Coronary artery (tissue), 2 donors: ENCODE data around the gene KCNB1.

ENCODE experiments used
- DNase-seq: peaks from one replicate; pipeline ENCODE4 v3.0.0-alpha.2; 2017; ENCODE audit warnings: low spot score
- H3K27ac ChIP-seq, 2 donors: fragments of 200-600 bp; sonication (generic); one replicate each; pipeline ENCODE4 v1.5.1; 2016 to 2019
- H3K4me3 ChIP-seq: fragments of 200-600 bp; sonication (generic); 2 replicates; pipeline ENCODE4 v1.5.1; 2016; ENCODE audit warnings: mild to moderate bottlenecking, moderate library complexity
- TF ChIP-seq, protein P1 (sequence below): fragments of 200-600 bp; sonication (generic); IDR thresholded peaks from one replicate; pipeline ENCODE4 v1.5.1; 2019; ENCODE audit warnings: antibody characterized with exemption

The KCNB1 gene

DNA sequence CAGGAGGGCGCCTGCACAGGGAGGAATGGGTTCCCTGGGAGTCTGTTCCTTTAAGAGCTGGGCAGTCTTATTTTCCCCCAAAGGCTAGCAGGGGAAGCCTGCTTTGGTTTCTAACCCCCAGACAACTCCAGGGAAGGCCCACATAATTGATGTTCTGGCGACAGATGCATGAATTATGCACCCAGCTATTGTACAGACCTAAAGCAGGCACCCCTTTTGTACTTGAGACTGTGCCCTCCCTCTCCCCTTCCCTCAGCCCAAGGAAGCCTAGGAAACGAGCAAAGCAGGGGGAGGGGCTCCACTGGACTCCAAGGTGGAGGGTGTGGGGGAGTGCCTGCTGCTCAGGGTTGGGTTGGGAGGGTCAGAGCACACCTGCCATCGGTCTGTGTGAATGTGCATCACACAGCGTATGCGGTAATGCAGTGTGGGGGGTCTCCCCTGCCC, 102.1 kb downstream of the KCNB1 start:
- Histone ChIP-seq H3K27ac (no peak overlapping the region), H3K4me3 (no peak overlapping the region)
- no peak for DNase-seq
- TF ChIP-seq, protein P1, sequence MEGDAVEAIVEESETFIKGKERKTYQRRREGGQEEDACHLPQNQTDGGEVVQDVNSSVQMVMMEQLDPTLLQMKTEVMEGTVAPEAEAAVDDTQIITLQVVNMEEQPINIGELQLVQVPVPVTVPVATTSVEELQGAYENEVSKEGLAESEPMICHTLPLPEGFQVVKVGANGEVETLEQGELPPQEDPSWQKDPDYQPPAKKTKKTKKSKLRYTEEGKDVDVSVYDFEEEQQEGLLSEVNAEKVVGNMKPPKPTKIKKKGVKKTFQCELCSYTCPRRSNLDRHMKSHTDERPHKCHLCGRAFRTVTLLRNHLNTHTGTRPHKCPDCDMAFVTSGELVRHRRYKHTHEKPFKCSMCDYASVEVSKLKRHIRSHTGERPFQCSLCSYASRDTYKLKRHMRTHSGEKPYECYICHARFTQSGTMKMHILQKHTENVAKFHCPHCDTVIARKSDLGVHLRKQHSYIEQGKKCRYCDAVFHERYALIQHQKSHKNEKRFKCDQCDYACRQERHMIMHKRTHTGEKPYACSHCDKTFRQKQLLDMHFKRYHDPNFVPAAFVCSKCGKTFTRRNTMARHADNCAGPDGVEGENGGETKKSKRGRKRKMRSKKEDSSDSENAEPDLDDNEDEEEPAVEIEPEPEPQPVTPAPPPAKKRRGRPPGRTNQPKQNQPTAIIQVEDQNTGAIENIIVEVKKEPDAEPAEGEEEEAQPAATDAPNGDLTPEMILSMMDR = no peak

DNA sequence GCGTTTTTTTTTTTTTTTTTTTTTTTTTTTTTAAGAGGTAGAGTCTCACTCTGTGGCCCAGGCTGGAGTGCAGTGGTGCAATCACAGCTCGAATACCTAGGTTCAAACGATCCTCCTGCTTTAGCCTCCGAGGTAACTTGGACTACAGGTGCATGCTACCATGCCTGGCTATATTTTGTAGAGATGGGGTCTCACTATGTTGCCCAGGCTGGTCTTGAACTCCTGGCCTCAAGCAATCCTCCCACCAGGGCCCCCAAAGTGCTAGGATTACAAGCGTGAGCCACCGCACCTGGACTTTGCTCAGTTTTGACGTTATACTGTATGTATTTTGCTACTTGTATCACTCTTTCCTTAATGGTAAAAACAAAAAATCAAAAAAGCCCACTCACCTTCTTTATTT, 103.1 kb downstream of the KCNB1 start:
- no peak overlapping the region for H3K27ac ChIP-seq
- TF ChIP-seq, protein P1 = no peak

DNA sequence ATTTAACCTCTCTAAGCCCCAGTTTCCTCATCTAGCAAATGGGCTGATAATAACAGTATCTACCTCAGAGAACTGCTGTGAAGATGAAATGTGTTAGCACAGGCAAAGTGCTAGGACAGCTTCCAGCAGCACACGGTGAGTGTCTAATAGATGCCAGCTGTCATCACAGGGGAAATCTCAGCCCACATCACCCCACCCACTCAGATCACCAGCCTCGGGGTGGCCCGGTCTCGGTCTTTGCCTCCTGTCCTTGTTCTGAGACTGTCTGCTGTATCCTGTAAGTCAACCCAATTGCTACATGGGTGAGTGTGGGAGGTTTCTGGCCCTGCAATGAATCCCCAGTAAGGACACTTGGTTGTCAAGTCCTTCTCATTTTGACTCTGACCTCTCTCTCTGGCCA, 105.1 kb downstream of the KCNB1 start:
- no peak for DNase-seq
- TF ChIP-seq, protein P1 = no peak
- H3K27ac ChIP-seq = no peak overlapping the region

More for the DNA sequence above, 103.1 kb downstream of the KCNB1 start:
- no peak overlapping the region for H3K4me3 ChIP-seq
- no peak for DNase-seq

DNA sequence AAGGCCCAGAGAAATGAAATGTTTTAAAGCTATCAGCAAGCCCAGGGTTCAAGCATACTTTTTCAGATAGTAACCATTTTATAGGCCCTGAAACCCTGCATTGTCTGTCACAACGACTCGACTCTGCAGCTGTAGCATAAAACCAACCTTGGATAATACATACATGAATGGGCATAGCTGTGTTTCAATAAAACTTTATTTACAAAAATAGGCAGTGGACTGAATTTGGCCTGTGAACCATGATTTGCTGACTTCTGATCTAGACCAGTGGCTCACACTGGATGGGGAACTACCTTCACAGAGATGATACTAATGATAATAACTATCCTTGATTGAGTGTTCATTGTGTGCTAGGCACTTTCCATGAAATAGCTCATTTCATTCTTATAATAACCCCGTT, 107.3 kb downstream of the KCNB1 start:
- TF ChIP-seq, protein P1 = no peak
- no peak for DNase-seq
- H3K27ac ChIP-seq = no peak overlapping the region
- H3K4me3 ChIP-seq = no peak overlapping the region

More for the DNA sequence above, 105.1 kb downstream of the KCNB1 start:
- no peak overlapping the region for H3K4me3 ChIP-seq

DNA sequence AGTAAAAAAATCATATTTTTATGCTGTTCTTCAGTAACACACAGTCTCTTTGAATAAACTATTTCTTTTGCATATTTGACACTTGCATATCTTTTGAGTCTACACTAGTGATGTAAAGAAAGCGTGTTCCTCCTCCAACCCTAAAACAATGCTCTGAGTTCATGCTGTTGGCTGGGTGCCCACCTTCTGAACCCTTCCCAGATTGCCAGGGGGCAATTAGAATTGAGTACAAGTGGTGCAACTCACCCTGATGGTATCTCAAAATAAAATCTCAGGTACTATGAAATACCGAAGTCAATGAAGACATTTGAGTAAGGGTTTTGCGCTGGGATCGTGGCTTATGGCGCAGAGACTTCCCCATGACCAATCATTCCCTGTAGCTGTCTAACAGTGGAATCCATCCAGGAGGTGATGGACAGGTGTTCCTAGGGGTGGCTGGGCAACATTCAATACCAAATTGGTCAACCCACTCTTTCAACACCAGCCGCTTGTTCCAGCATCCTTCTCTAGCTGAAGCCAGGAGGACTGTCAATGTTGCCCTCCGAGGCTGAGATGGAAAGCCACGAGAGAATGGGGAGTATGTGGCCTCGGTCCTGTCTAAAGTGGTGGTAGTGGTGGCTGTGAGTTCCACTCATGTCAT, 110.3 kb downstream of the KCNB1 start:
- TF ChIP-seq, protein P1 = no peak
- H3K27ac ChIP-seq = no peak overlapping the region
- DNase-seq = no peak
- H3K4me3 ChIP-seq = no peak overlapping the region

DNA sequence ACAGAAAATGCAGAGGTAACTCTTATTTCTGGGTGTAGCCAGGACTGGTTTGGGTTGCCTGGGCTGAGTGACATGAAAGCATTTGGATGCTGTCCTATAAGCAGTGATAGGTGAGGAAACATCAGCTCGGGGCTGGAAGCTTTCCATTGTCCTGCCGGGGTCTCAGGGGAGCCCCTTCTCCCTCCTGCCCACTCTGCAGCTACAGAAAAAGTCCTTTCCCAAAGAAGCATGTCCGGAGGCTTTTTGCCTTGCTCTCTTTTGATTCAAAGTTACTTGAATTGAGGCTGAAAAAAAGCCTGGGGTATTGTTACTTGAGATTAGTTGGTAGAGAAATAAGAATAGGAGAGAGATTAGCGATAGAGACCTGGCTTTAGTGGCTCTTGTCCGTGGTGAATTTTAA, 113.9 kb downstream of the KCNB1 start:
- no peak for DNase-seq
- TF ChIP-seq, protein P1 = no peak
- Histone ChIP-seq H3K4me3 (no peak overlapping the region), H3K27ac (no peak overlapping the region)

DNA sequence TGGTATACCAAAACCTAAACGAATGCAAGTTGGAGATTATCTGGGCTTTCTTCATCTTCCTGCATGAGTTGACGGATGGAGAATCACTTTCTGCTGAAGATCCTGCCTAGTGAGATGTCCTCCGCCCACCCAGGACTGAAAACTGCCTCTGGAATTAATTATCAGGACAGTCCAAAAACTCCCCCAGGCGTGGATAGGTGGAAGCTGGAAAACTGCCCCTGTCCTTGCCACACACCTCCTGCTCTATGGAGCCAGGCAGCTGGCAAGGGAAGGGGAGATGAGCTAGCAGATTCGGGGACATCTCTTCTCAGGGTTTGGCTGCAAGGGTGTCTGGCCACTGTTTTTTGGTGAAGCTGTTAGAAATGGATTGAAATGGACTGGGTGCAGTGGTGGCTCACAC, 115.4 kb downstream of the KCNB1 start:
- Histone ChIP-seq H3K27ac (no peak overlapping the region), H3K4me3 (no peak overlapping the region)
- TF ChIP-seq, protein P1 = no peak
- DNase-seq = no peak
